ENCODE data around the gene LAMTOR3. TPM values are rescaled to one million over a fixed set of nuclear protein-coding genes. Genes with fewer than 3 reads are reported as not detected.

LAMTOR3 gene
- total and polyA plus RNA-seq, 2 donors = 44.1 to 91.8 TPM

DNA sequence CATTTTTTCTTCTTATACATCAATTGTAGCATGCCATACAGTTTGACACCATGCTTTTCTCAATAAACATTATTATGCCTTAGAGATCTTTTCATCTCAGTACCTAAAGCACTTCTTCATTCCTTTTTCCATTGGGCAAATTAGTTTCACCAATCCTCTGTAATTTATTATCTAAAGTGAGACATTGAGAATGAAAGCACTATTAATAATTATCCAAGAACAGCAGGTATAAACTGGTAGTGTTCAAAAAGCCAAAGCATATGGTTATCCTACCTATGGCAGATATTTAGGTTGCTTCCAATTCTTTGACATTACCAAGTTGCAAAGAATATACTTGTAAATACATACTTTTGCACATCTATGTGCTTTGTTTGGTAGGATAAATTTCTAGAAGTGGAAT is 15.6 kb downstream of the LAMTOR3 start:
- Histone ChIP-seq H3K9me3 (ENCODE audit: control insufficient read depth in 2 of 2, insufficient read depth in 1 of 2, low read length in 1 of 2) (no peaks in the 10 kb centered on the region), H3K4me1 (ENCODE audit: control insufficient read depth in 2 of 2, insufficient read depth in 2 of 2, low read length in 2 of 2) (no peaks in the 10 kb centered on the region), H3K4me3 (ENCODE audit: low read length in 2 of 2) (no peak overlapping the region), H3K27ac (ENCODE audit: low read depth in 1 of 2, low read length in 1 of 2) (no peak overlapping the region), H3K27me3 (ENCODE audit: control insufficient read depth in 2 of 2, insufficient read depth in 1 of 2, low read length in 1 of 2) (no peaks in the 10 kb centered on the region), H3K36me3 (ENCODE audit: control insufficient read depth in 2 of 2, insufficient read depth in 2 of 2, low read length in 1 of 2) (peaks cover 16 to 41% of the 10 kb centered on the region in 2 donors)
- DNase-seq (ENCODE audit: low read depth in 6 of 9, low spot score in 9 of 9) = no peak

DNA sequence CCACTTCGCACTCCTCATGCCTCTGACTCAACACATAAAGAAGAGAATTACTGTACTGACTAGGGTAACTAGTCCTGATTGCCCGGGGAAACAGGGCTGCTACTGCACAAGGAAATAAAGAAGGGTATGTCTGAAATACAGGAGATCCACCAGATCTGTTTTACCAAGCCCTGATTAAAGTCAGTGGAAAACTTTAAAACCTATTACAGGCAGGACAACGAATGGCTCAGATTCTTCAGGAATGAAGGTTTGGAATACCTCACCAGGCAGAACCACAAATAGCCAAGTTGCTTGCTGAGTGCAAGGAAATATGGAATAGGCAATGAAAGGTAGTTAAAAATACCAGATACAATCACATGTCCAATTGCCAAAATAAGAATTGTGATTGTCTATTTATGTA is 17.3 kb downstream of the LAMTOR3 start:
- Histone ChIP-seq H3K9me3 (ENCODE audit: control insufficient read depth in 2 of 2, insufficient read depth in 1 of 2, low read length in 1 of 2) (no peaks in the 10 kb centered on the region), H3K4me3 (ENCODE audit: low read length in 2 of 2) (no peak overlapping the region), H3K36me3 (ENCODE audit: control insufficient read depth in 2 of 2, insufficient read depth in 2 of 2, low read length in 1 of 2) (peaks cover 16 to 36% of the 10 kb centered on the region in 2 donors), H3K4me1 (ENCODE audit: control insufficient read depth in 2 of 2, insufficient read depth in 2 of 2, low read length in 2 of 2) (no peaks in the 10 kb centered on the region), H3K27ac (ENCODE audit: low read depth in 1 of 2, low read length in 1 of 2) (no peak overlapping the region), H3K27me3 (ENCODE audit: control insufficient read depth in 2 of 2, insufficient read depth in 1 of 2, low read length in 1 of 2) (no peaks in the 10 kb centered on the region)
- 99% methylated on average over 3 of the region's 3 CpGs for WGBS
- no peak for DNase-seq (ENCODE audit: low read depth in 6 of 9, low spot score in 9 of 9)

DNA sequence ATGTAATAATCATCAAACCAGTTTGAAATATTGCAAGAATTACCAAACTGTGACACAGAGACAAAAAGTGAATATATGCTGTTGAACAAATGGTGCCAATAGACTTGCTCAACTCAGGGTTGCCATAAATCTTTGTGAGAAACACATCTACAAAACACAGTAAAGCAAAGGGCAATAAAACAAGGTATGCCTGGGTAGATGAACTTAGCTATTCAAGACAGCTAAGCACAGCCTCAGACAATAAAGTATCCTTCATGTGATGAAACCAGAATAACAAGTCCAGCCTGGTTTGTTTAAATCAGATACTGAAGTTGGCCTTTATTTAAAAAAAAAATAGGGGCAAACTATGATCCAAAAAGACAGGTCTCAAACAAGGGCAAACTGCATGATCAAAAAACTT is 19.2 kb downstream of the LAMTOR3 start:
- Histone ChIP-seq H3K27ac (ENCODE audit: low read depth in 1 of 2, low read length in 1 of 2) (no peak overlapping the region), H3K9me3 (ENCODE audit: control insufficient read depth in 2 of 2, insufficient read depth in 1 of 2, low read length in 1 of 2) (no peaks in the 10 kb centered on the region), H3K4me1 (ENCODE audit: control insufficient read depth in 2 of 2, insufficient read depth in 2 of 2, low read length in 2 of 2) (no peaks in the 10 kb centered on the region), H3K36me3 (ENCODE audit: control insufficient read depth in 2 of 2, insufficient read depth in 2 of 2, low read length in 1 of 2) (peaks cover 8 to 21% of the 10 kb centered on the region in 2 donors), H3K4me3 (ENCODE audit: low read length in 2 of 2) (no peak overlapping the region), H3K27me3 (ENCODE audit: control insufficient read depth in 2 of 2, insufficient read depth in 1 of 2, low read length in 1 of 2) (no peaks in the 10 kb centered on the region)
- DNase-seq (ENCODE audit: low read depth in 6 of 9, low spot score in 9 of 9) = no peak

DNA sequence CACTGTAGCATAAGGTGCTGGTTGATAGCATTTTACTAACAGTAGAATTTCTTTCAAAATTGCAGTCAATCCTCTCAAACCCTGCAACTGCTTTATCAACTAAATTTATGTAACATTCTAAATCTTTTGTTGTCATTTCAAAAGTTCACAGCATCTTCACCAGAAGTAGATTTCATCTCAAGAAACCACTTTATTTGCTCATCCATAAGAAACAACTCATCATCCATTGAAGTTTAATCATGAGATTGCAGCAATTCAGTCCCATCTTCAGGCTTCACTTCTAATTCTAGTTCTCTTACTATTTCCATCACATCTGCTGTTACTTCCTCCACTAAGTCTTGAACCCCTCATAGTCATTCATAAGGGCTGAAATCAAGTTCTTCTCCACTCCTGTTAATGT is 21.7 kb downstream of the LAMTOR3 start:
- Histone ChIP-seq H3K27ac (ENCODE audit: low read depth in 1 of 2, low read length in 1 of 2) (no peak overlapping the region), H3K4me3 (ENCODE audit: low read length in 2 of 2) (no peak overlapping the region), H3K36me3 (ENCODE audit: control insufficient read depth in 2 of 2, insufficient read depth in 2 of 2, low read length in 1 of 2) (peaks cover 2% of the 10 kb centered on the region in 2 donors), H3K27me3 (ENCODE audit: control insufficient read depth in 2 of 2, insufficient read depth in 1 of 2, low read length in 1 of 2) (no peaks in the 10 kb centered on the region), H3K9me3 (ENCODE audit: control insufficient read depth in 2 of 2, insufficient read depth in 1 of 2, low read length in 1 of 2) (no peaks in the 10 kb centered on the region), H3K4me1 (ENCODE audit: control insufficient read depth in 2 of 2, insufficient read depth in 2 of 2, low read length in 2 of 2) (no peaks in the 10 kb centered on the region)
- DNase-seq (ENCODE audit: low read depth in 6 of 9, low spot score in 9 of 9) = no peak

DNA sequence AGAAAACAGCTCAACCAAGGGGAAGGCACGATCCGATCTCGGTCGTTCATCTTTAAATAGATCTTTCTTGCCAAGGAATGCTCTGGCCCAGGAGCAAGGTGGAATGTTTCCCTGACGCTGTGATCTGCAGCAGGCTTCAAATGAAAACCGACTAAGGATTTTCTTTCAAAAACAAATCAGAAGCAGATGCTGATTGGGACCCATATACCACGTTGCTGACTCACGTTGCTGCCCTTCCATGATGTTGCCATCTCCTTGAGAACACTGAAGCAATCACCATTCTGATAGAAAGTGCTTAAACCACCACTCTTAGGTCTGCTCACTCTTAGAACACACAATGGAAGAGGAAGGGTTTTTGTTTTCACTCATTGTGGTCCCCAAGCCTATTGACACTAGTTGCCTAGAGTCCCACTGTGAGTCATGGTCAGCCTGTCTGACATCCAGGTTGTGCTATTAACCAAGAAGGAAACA is 26.1 kb downstream of the LAMTOR3 start:
- no peaks in the 10 kb centered on the region for H3K36me3 ChIP-seq (ENCODE audit: control insufficient read depth in 2 of 2, insufficient read depth in 2 of 2, low read length in 1 of 2)
- WGBS = 89% methylated on average over 8 of the region's 8 CpGs
- no peaks in the 10 kb centered on the region for H3K9me3 ChIP-seq (ENCODE audit: control insufficient read depth in 2 of 2, insufficient read depth in 1 of 2, low read length in 1 of 2)
- no peak overlapping the region for H3K27ac ChIP-seq (ENCODE audit: low read depth in 1 of 2, low read length in 1 of 2)
- no peak for DNase-seq (ENCODE audit: low read depth in 6 of 9, low spot score in 9 of 9)
- no peaks in the 10 kb centered on the region for H3K27me3 ChIP-seq (ENCODE audit: control insufficient read depth in 2 of 2, insufficient read depth in 1 of 2, low read length in 1 of 2)
- H3K4me3 ChIP-seq (ENCODE audit: low read length in 2 of 2) = no peak overlapping the region
- H3K4me1 ChIP-seq (ENCODE audit: control insufficient read depth in 2 of 2, insufficient read depth in 2 of 2, low read length in 2 of 2) = no peaks in the 10 kb centered on the region

DNA sequence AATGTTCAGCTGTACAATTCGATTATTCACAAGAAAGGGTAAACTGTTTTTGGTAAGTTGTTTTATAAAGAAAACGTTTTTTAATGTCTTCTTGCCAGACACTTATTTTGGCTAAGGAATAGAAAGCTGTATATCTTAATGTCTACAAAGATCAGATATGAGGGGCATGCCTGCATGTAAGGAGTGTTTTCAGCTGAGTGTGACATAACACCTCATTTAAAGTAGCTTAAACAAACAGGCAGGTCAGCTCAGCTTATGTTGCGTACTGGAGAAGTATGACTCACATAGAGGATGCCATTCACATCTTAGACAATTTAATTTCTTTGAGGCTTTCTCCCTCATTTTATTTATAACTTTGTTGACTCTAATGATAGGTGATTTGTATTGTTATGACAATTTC is 30.4 kb downstream of the LAMTOR3 start:
- 93% methylated on average over 3 of the region's 3 CpGs for WGBS
- Histone ChIP-seq H3K27me3 (ENCODE audit: control insufficient read depth in 2 of 2, insufficient read depth in 1 of 2, low read length in 1 of 2) (no peaks in the 10 kb centered on the region), H3K27ac (ENCODE audit: low read depth in 1 of 2, low read length in 1 of 2) (no peak overlapping the region), H3K4me1 (ENCODE audit: control insufficient read depth in 2 of 2, insufficient read depth in 2 of 2, low read length in 2 of 2) (no peaks in the 10 kb centered on the region), H3K36me3 (ENCODE audit: control insufficient read depth in 2 of 2, insufficient read depth in 2 of 2, low read length in 1 of 2) (no peaks in the 10 kb centered on the region), H3K9me3 (ENCODE audit: control insufficient read depth in 2 of 2, insufficient read depth in 1 of 2, low read length in 1 of 2) (no peaks in the 10 kb centered on the region), H3K4me3 (ENCODE audit: low read length in 2 of 2) (no peak overlapping the region)
- no peak for DNase-seq (ENCODE audit: low read depth in 6 of 9, low spot score in 9 of 9)

DNA sequence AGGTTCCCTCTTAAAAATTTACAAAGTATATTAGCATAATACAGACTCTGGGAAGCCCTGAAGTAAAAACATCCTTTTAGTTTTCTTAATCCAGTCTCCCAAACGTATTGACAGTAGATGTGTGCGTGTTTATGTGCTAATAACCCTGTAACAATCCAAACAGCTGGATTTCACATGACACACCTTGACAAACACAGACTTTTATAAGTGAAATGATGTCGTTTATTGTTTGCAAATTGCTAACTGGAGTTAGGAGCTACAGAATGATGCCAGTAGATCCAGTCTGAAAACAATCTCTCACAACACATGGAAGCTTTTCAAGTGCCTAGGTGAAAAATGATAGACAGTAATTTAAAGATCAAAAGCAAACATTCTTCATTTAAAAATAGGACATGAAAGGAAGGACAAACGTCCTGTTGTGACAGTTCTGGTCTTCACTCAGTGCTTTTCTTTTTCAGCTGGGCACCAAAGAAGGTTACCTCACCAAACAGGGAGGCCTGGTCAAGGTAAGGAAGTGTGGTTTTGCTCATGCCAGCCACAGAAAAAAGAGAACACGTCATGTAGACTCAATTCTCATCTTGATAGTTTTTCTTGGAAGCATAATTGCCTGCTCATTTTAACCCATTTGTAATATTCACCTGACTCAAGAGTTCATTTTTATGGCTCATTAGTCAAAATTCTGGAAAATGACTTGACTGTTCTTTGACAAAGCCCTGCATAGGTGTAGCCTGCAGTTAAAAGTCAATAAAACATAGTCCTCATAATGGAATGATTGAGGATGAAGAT is 32.9 kb downstream of the LAMTOR3 start:
- no peaks in the 10 kb centered on the region for H3K4me1 ChIP-seq (ENCODE audit: control insufficient read depth in 2 of 2, insufficient read depth in 2 of 2, low read length in 2 of 2)
- 62% methylated on average over 5 of the region's 5 CpGs for WGBS
- no peak overlapping the region for H3K27ac ChIP-seq (ENCODE audit: low read depth in 1 of 2, low read length in 1 of 2)
- no peaks in the 10 kb centered on the region for H3K9me3 ChIP-seq (ENCODE audit: control insufficient read depth in 2 of 2, insufficient read depth in 1 of 2, low read length in 1 of 2)
- no peaks in the 10 kb centered on the region for H3K36me3 ChIP-seq (ENCODE audit: control insufficient read depth in 2 of 2, insufficient read depth in 2 of 2, low read length in 1 of 2)
- DNase-seq (ENCODE audit: low read depth in 6 of 9, low spot score in 9 of 9) = no peak
- H3K27me3 ChIP-seq (ENCODE audit: control insufficient read depth in 2 of 2, insufficient read depth in 1 of 2, low read length in 1 of 2) = no peaks in the 10 kb centered on the region
- no peak overlapping the region for H3K4me3 ChIP-seq (ENCODE audit: low read length in 2 of 2)

DNA sequence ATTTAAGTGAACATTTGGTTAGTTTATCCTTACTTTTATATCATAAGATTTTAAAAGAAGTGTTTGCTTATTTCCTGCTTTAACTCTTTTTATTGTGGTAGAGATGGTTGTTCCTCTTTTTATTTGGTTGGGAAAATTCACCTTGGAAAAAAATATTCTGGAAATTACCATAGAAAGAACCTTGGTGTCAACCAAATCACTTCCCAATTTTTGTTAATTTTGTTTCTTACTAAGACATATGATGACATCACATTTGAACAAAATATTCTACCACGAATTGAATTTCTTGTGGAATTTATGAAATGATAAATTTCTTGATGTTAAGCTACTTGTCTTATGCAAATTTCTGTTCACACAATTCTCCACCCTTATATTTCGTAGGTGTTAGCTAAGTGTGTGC is 33.7 kb downstream of the LAMTOR3 start:
- no peak overlapping the region for H3K4me3 ChIP-seq (ENCODE audit: low read length in 2 of 2)
- H3K9me3 ChIP-seq (ENCODE audit: control insufficient read depth in 2 of 2, insufficient read depth in 1 of 2, low read length in 1 of 2) = no peaks in the 10 kb centered on the region
- no peaks in the 10 kb centered on the region for H3K36me3 ChIP-seq (ENCODE audit: control insufficient read depth in 2 of 2, insufficient read depth in 2 of 2, low read length in 1 of 2)
- 94% methylated on average over 2 of the region's 2 CpGs for WGBS
- DNase-seq (ENCODE audit: low read depth in 6 of 9, low spot score in 9 of 9) = no peak
- H3K27me3 ChIP-seq (ENCODE audit: control insufficient read depth in 2 of 2, insufficient read depth in 1 of 2, low read length in 1 of 2) = no peaks in the 10 kb centered on the region
- H3K4me1 ChIP-seq (ENCODE audit: control insufficient read depth in 2 of 2, insufficient read depth in 2 of 2, low read length in 2 of 2) = no peaks in the 10 kb centered on the region
- no peak overlapping the region for H3K27ac ChIP-seq (ENCODE audit: low read depth in 1 of 2, low read length in 1 of 2)

DNA sequence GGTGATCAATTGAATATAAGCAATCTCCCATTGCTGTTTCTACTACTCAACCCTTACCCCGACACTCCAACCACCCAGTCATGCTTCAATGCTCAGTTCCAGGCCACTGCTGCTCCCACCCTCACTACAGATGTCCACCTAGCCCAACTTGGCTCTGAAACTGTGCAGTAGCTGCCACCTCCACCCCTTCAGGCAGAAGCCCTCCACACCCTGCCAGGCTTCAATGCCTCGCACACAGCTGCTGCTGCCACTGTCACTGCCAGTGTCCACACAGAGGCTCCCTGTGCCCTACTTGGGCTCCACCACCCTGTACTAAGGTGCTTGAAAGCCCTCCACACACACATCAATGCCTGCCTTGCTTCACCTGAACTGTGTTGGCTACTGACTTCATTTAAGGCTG is 34.6 kb downstream of the LAMTOR3 start:
- Histone ChIP-seq H3K36me3 (ENCODE audit: control insufficient read depth in 2 of 2, insufficient read depth in 2 of 2, low read length in 1 of 2) (no peaks in the 10 kb centered on the region), H3K4me3 (ENCODE audit: low read length in 2 of 2) (no peak overlapping the region), H3K27me3 (ENCODE audit: control insufficient read depth in 2 of 2, insufficient read depth in 1 of 2, low read length in 1 of 2) (no peaks in the 10 kb centered on the region), H3K9me3 (ENCODE audit: control insufficient read depth in 2 of 2, insufficient read depth in 1 of 2, low read length in 1 of 2) (no peaks in the 10 kb centered on the region), H3K4me1 (ENCODE audit: control insufficient read depth in 2 of 2, insufficient read depth in 2 of 2, low read length in 2 of 2) (no peaks in the 10 kb centered on the region), H3K27ac (ENCODE audit: low read depth in 1 of 2, low read length in 1 of 2) (no peak overlapping the region)
- WGBS = 96% methylated on average over 2 of the region's 2 CpGs
- DNase-seq (ENCODE audit: low read depth in 6 of 9, low spot score in 9 of 9) = no peak
